OCI-LY1 (cell line): ENCODE measurements around the gene TEK.

Source experiments
- H2AFZ ChIP-seq: fragments of 200-600 bp; sonication (generic), shearing (Covaris generic); 2 replicates; pipeline ENCODE4 v1.6.0; 2014; ENCODE audit warnings: antibody characterized with exemption, mild to moderate bottlenecking, low read length
- H3F3A ChIP-seq: fragments of 200-600 bp; sonication (generic), shearing (Covaris generic); 2 replicates; pipeline ENCODE4 v1.6.0; 2014; ENCODE audit warnings: mild to moderate bottlenecking, antibody characterized with exemption, low read length, moderate library complexity; ENCODE audit not compliant: insufficient read depth
- H3K27ac ChIP-seq: fragments of 200-600 bp; sonication (generic); 2 replicates; pipeline ENCODE4 v1.5.1; 2014; ENCODE audit warnings: low read length, mixed run types, mild to moderate bottlenecking, low read depth; ENCODE audit not compliant: poor library complexity, severe bottlenecking
- H3K27me3 ChIP-seq: fragments of 200-600 bp; sonication (generic); 2 replicates; pipeline ENCODE4 v1.6.0; 2014; ENCODE audit warnings: antibody characterized with exemption, mild to moderate bottlenecking, low read length, moderate library complexity; ENCODE audit not compliant: insufficient read depth
- H3K36me3 ChIP-seq: fragments of 200-600 bp; sonication (generic); 2 replicates; pipeline ENCODE4 v1.6.1; 2014; ENCODE audit warnings: mild to moderate bottlenecking, antibody characterized with exemption, low read length, moderate library complexity, mixed read lengths; ENCODE audit not compliant: insufficient read depth
- H3K4me1 ChIP-seq: fragments of 200-600 bp; sonication (generic); 2 replicates; pipeline ENCODE4 v1.5.1; 2014; ENCODE audit warnings: mild to moderate bottlenecking, low read length, moderate library complexity; ENCODE audit not compliant: insufficient read depth, severe bottlenecking
- H3K4me2 ChIP-seq: fragments of 200-600 bp; sonication (generic), shearing (Covaris generic); 2 replicates; pipeline ENCODE4 v1.6.1; 2014; ENCODE audit warnings: low read length
- H3K4me3 ChIP-seq: fragments of 200-600 bp; sonication (generic); 2 replicates; pipeline ENCODE4 v1.5.1; 2014; ENCODE audit warnings: low read length, low read depth, mild to moderate bottlenecking, mixed read lengths; ENCODE audit not compliant: poor library complexity, severe bottlenecking
- H3K79me2 ChIP-seq: fragments of 200-600 bp; shearing (Covaris generic); 2 replicates; pipeline ENCODE4 v1.6.1; 2016; ENCODE audit warnings: mixed run types, low read length, mixed read lengths; ENCODE audit not compliant: insufficient read depth
- H3K9ac ChIP-seq: fragments of 200-600 bp; sonication (generic), shearing (Covaris generic); 2 replicates; pipeline ENCODE4 v1.6.1; 2014; ENCODE audit warnings: mild to moderate bottlenecking, low read length, mixed read lengths
- H3K9me2 ChIP-seq: fragments of 200-600 bp; sonication (generic), shearing (Covaris generic); 2 replicates; pipeline ENCODE4 v1.6.1; 2014; ENCODE audit warnings: low read depth, mild to moderate bottlenecking, low read length, mixed read lengths
- H3K9me3 ChIP-seq: fragments of 200-600 bp; shearing (Covaris generic); 2 replicates; pipeline ENCODE4 v1.6.1; 2014; ENCODE audit warnings: low read length, mixed read lengths
- H4K20me1 ChIP-seq: fragments of 200-600 bp; sonication (generic), shearing (Covaris generic); 2 replicates; pipeline ENCODE4 v1.6.0; 2016; ENCODE audit warnings: mild to moderate bottlenecking, low read length; ENCODE audit not compliant: insufficient read depth
- EZH2 ChIP-seq: fragments of 200-600 bp; sonication (generic), shearing (Covaris generic); IDR thresholded peaks from 2 replicates; pipeline ENCODE4 v1.8.0; 2017; ENCODE audit warnings: borderline replicate concordance, mixed run types, mild to moderate bottlenecking, antibody characterized with exemption, low read length, moderate library complexity, mixed read lengths
- TF ChIP-seq, protein P1 (sequence below): fragments of 200-600 bp; sonication (generic), shearing (Covaris generic); IDR thresholded peaks from 2 replicates; pipeline ENCODE4 v1.5.1; 2017; ENCODE audit warnings: mild to moderate bottlenecking, antibody characterized with exemption, low read length, moderate library complexity, mixed read lengths

TEK gene

DNA sequence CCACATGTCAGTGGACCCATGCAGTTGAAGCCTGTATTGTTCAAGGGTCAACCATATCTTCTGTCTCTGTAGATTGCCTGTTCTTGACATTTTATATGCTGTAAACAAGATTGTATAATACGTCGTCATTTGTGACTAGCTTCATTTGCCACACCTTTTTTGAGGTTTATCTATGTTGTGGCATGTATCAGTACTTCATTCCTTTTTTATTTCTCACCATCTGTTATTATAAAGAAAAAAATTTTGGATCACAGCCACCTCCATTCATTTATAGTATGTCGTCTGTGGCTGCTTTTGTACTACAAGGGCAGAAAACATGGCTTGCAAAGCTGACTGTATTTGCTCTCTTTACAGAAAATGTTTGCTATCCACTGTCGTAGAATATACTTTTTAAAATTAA lies 72.4 kb downstream of the TEK start:
- Histone ChIP-seq H3K4me1 (no peaks in the 10 kb centered on the region), H2AFZ (no peak overlapping the region), H3K9me3 (peaks cover 5% of the 10 kb centered on the region; the same call in 1 of the 2 replicates), H4K20me1 (no peaks in the 10 kb centered on the region), H3F3A (no peaks in the 10 kb centered on the region), H3K27me3 (no peaks in the 10 kb centered on the region), H3K79me2 (no peaks in the 10 kb centered on the region), H3K9ac (no peak overlapping the region), H3K4me2 (no peak overlapping the region), H3K27ac (no peak overlapping the region), H3K9me2 (no peaks in the 10 kb centered on the region), H3K4me3 (no peak overlapping the region), H3K36me3 (no peaks in the 10 kb centered on the region)
- TF ChIP-seq, protein P1, sequence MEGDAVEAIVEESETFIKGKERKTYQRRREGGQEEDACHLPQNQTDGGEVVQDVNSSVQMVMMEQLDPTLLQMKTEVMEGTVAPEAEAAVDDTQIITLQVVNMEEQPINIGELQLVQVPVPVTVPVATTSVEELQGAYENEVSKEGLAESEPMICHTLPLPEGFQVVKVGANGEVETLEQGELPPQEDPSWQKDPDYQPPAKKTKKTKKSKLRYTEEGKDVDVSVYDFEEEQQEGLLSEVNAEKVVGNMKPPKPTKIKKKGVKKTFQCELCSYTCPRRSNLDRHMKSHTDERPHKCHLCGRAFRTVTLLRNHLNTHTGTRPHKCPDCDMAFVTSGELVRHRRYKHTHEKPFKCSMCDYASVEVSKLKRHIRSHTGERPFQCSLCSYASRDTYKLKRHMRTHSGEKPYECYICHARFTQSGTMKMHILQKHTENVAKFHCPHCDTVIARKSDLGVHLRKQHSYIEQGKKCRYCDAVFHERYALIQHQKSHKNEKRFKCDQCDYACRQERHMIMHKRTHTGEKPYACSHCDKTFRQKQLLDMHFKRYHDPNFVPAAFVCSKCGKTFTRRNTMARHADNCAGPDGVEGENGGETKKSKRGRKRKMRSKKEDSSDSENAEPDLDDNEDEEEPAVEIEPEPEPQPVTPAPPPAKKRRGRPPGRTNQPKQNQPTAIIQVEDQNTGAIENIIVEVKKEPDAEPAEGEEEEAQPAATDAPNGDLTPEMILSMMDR: no peak
- no peak for TF ChIP-seq EZH2

DNA sequence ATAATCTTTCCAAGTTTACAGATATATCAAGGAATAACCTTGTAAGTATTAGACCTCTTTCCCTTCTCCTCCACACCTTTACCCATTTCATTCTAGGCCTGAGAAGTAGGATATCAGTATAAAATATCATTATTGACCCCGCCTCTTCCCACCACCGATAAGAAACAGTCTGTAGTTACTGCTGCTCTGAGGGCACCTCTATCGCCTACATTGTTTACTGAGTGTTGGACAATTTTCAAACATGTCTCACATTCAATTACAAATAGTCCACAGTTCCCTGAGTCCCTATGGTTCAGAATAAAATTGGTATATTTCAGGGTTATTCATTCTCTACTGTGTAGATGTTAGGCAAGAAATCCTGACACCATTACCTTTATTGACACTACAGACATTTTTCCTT lies 73.4 kb downstream of the TEK start:
- no peaks in the 10 kb centered on the region for H4K20me1 ChIP-seq
- TF ChIP-seq, protein P1: no peak

DNA sequence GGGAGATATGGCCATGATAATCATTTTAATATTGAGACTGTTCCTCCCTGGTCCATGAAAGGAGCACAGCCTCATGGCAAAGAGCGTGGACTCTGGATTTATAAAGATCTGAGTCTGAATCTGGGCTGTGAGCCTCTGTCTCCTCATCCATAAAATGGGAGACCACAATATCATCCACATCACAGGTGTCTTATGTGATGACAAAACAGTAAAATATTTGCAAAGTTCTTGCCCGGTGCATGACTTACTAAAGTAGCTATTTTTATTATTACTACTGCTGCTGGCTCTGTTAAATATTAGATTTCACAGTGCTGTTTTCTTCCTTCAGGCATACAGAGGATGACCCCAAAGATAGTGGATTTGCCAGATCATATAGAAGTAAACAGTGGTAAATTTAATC lies 74.1 kb downstream of the TEK start:
- Histone ChIP-seq H3K36me3 (no peaks in the 10 kb centered on the region), H3K9me2 (no peaks in the 10 kb centered on the region), H3K9ac (no peak overlapping the region), H3F3A (no peaks in the 10 kb centered on the region), H2AFZ (no peak overlapping the region), H3K79me2 (no peaks in the 10 kb centered on the region), H3K4me3 (no peak overlapping the region), H3K27ac (no peak overlapping the region), H3K4me1 (no peaks in the 10 kb centered on the region), H3K9me3 (peaks cover 4% of the 10 kb centered on the region; the same call in 1 of the 2 replicates), H3K4me2 (no peak overlapping the region), H3K27me3 (no peaks in the 10 kb centered on the region), H4K20me1 (no peaks in the 10 kb centered on the region)
- no peak for TF ChIP-seq EZH2
- TF ChIP-seq, protein P1: no peak

More for the DNA sequence above, 73.4 kb downstream of the TEK start:
- H3K27ac ChIP-seq: no peak overlapping the region
- no peak overlapping the region for H3K9ac ChIP-seq
- no peak overlapping the region for H2AFZ ChIP-seq
- H3K4me1 ChIP-seq: no peaks in the 10 kb centered on the region
- H3K27me3 ChIP-seq: no peaks in the 10 kb centered on the region
- no peak overlapping the region for H3K4me3 ChIP-seq
- H3K9me3 ChIP-seq: peaks cover 5% of the 10 kb centered on the region; the same call in 1 of the 2 replicates
- no peak overlapping the region for H3K4me2 ChIP-seq
- no peaks in the 10 kb centered on the region for H3K9me2 ChIP-seq
- no peaks in the 10 kb centered on the region for H3K36me3 ChIP-seq
- H3F3A ChIP-seq: no peaks in the 10 kb centered on the region
- no peaks in the 10 kb centered on the region for H3K79me2 ChIP-seq
